ENCODE measurements around the gene DLG5.

DNA sequence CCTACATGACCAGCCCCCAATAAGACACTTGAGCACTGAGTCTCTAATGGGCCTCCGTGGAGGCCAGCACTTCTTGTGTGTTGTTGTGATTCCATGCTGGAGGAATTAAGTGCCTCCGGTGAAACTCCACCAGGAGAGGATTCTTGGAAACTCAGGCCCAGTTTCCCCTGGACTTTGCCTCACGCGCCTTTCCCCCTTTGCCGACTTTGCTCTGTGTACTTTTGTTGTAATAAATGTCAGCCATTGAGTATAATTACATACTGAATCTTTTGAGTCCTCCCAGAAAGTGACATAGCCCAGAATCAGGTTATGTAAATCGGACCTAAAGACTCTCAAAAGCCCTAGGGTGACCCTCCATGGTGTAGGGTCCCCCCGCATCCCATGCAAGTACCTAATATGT, 82.4 kb downstream of the DLG5 start:
- TF ChIP-seq, protein P1, sequence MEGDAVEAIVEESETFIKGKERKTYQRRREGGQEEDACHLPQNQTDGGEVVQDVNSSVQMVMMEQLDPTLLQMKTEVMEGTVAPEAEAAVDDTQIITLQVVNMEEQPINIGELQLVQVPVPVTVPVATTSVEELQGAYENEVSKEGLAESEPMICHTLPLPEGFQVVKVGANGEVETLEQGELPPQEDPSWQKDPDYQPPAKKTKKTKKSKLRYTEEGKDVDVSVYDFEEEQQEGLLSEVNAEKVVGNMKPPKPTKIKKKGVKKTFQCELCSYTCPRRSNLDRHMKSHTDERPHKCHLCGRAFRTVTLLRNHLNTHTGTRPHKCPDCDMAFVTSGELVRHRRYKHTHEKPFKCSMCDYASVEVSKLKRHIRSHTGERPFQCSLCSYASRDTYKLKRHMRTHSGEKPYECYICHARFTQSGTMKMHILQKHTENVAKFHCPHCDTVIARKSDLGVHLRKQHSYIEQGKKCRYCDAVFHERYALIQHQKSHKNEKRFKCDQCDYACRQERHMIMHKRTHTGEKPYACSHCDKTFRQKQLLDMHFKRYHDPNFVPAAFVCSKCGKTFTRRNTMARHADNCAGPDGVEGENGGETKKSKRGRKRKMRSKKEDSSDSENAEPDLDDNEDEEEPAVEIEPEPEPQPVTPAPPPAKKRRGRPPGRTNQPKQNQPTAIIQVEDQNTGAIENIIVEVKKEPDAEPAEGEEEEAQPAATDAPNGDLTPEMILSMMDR (IDR thresholded peaks at IDR 0.05) = no peak
- TF ChIP-seq POLR2A (IDR thresholded peaks at IDR 0.05) (no peak), EP300 (IDR thresholded peaks at IDR 0.05) (no peak)

Data from gastroesophageal sphincter (tissue), 3 donors.